GM12892 (cell line): ENCODE results near the gene ZNF385C.
A peak's percentile ranks its signal among the peaks of the same experiment; 100 is the strongest.

ENCODE experiments used
- DNase-seq: peaks from one replicate; pipeline ENCODE4 v3.0.0; 2011; ENCODE audit not compliant: insufficient read length
- FAIRE-seq: peaks from 2 replicates; lab custom pipeline; 2011; peaks lifted over from hg19 to GRCh38; lab: Jason Lieb, UNC
- POLR2A ChIP-seq: IDR thresholded peaks from 2 replicates; pipeline ENCODE4 v1.6.1; 2011; ENCODE audit warnings: low read depth, low read length, control low read depth
- POLR2AphosphoS5 ChIP-seq: IDR thresholded peaks from 2 replicates; pipeline ENCODE4 v1.6.1; 2011; ENCODE audit warnings: low read depth, low read length, control low read depth
- TAF1 ChIP-seq: IDR thresholded peaks from 2 replicates; pipeline ENCODE4 v1.6.1; 2011; ENCODE audit warnings: low read depth, mild to moderate bottlenecking, control low read depth, low read length, borderline replicate concordance

Gene ZNF385C

DNA sequence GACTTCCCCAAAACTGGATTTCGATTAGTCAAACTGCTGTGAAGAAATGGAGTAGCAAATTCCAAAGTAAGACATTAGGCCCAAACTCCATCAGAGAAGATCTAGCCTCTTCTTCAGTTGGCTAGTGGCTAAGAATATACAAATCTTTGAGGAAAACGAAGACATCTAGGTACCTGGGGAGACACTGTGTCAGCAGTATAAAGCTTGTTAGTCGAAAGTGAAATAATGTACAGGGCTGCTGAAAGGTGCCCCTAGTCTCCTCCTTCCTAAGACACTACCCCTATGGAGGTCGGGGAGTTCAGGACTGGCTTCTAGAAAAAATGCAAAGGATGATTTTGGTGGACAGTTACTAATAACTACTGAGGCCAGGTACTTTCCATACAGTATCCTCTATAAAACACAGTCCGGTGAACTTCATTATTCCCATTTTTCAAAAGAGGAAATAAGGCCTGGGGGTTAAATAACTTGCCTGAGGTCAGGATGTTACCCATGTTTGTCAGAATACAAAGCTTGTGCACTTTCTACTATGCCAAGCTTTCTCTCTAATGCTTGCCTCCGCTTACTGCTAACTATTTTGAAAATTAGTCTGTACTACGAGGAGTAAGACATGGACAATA, 96.0 kb downstream of the ZNF385C start:
- DNase-seq (no peak), FAIRE-seq (no peak)
- no peak for TF ChIP-seq POLR2AphosphoS5
- TF ChIP-seq POLR2A: no peak
- TF ChIP-seq TAF1: no peak

DNA sequence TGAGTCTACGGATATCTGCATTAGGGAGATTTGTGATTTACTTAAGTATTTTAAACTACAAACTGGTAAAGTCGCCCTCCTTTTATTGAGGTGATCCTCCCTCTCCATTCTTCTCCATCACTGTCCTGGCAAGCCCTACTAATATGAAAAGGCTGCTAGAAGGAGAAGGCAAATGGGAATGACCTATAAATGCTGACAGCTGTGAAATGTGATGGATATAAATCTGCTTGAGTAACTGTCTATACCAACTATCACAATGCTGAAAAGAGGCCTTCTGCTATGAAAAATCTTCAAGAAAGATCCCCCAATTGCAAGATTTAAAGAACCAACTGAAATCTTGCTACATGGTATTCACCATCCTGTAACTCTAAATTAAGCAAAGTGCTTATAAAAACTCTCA, 96.5 kb downstream of the ZNF385C start:
- TF ChIP-seq TAF1 (no peak), POLR2AphosphoS5 (no peak), POLR2A (no peak)
- DNase-seq (no peak), FAIRE-seq (no peak)

DNA sequence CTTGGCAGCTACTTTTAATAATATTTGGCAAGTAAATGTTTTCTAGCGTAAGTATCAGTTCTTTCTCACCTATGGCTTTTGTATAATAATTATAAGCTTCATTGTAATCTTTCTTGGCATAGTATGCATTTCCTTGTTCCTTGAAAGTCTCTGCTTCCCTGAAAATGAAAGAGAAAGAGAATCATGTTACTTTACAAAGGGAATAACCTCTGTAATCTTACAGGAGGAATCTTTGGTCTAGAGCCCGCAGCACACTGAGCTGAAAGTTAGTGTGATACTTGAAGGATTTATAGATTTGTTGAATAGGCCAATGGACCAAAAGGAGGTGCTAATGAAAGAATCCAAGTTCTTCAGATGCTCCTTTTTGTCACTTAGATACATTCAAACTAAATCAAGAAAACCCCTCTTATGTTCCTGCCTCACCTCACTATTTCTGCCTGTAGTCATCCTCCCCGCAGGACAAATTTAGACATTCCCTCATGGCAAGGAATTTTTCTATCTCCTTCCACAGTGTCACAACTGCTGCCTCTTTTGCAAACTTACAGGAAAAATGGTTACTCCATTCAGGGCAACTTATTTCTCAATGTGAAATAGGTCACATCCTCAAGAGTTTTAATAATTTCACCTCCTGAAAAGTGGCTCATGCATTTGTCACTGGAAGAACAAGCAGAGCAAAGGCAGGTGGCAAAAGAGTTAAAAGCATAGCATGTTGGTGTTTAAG, 97.7 kb downstream of the ZNF385C start:
- DNase-seq (no peak), FAIRE-seq (no peak)
- no peak for TF ChIP-seq POLR2AphosphoS5
- TF ChIP-seq TAF1: no peak
- TF ChIP-seq POLR2A: no peak

DNA sequence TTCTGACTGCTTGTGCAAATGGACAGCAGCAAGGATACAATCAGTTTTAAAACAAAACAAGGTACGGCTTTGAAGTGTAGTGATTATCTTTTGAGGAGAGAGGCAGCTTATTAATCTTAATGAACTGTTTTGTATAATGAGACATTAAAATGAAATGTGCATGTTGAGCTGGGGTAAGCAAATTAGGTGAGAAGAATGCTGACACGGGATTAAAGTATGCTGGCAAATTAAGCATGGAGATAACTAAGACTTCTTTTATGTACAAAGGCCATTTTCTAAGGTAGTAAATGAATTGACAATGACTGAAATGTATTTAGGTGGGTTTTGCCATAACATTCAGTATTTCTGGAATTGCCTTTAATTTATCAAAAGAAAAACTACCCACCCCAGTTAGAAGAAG, 99.8 kb downstream of the ZNF385C start:
- FAIRE-seq (no peak), DNase-seq (no peak)
- TF ChIP-seq POLR2AphosphoS5 (no peak), TAF1 (no peak), POLR2A (no peak)

DNA sequence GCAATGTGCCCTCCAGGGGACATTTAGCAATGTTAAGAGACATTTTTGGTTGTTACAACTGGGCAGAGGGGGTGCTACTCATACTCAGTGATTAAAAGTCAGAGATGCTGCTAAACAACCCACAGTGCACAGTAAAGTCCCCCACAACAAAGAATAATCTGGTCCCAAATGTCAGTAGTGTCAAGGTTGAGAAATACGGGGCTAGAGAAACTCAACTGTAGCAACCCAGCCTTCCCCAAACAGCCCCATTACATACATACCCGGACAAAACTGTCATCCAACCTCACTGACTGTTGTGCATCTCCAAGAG, 101.5 kb downstream of the ZNF385C start:
- DNase-seq (no peak), FAIRE-seq (no peak)
- TF ChIP-seq POLR2AphosphoS5 (0 out of 2 replicates have a peak, but pooled peaks have one; percentile 14), POLR2A (no peak), TAF1 (no peak)

GRCh38 chr17:41992576-41992975, 105.7 kb downstream of the ZNF385C start:
- FAIRE-seq: no peak
- no peak for DNase-seq
- TF ChIP-seq POLR2AphosphoS5 (no peak), TAF1 (no peak), POLR2A (no peak)

DNA sequence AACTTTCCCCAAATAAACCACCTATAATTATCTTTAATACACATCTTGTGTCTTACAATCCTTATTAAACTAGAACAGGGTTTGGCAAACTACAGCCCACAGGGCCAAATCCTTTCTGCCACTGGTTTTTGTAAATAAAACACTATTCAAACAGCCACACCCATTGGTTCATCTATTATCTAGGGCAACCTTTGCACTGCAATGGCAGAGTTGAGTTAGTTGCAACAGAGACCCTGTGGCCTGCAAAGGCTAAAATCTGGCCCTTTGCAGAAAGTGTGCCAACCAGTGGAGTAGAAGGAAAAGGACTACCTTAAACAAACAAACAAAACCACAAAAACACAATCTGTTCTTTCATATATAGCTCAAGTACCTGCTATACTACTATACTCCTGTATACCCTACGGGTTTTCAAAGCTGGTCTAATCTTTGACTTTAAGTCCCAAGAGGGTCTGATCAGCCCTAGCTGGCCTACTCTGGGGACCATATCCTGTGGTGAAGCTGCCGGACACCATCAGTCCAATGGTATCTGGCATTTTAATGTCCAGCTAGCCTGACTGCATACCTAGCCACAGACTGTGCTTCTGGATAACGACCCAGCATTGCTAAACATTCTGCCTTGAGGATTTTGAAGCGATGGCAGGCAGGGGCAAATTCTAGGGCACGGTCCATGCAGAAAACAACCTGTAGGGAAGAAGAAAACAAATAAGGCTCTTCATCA, 108.4 kb downstream of the ZNF385C start:
- DNase-seq (no peak), FAIRE-seq (no peak)
- TF ChIP-seq TAF1 (no peak), POLR2A (no peak), POLR2AphosphoS5 (no peak)

DNA sequence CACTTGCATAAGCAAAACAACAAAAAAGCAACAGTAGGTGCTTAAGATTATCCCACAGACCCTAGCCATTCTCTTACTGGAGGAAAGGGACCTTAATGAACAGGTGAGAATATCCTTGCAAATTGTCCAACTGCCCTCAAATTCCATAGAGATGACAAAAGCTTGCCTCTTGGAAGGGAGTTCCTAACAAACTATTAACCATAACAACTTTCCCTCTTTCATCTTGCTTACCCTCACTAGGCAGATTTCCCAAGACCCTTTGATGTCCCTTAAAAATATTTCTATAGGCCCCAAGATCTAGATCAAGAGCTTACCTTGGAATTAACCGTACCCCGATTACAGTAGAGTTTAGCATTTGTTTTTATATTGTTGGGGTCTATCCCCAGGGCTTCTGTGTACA, 109.9 kb downstream of the ZNF385C start:
- TF ChIP-seq POLR2AphosphoS5 (no peak), TAF1 (no peak), POLR2A (no peak)
- FAIRE-seq (no peak), DNase-seq (no peak)

- DNase-seq (no peak), FAIRE-seq (no peak)
- no peak for TF ChIP-seq POLR2A
- TF ChIP-seq TAF1: no peak
- no peak for TF ChIP-seq POLR2AphosphoS5
Measured at GRCh38 chr17:41987642-41988041, 110.6 kb downstream of the ZNF385C start.

DNA sequence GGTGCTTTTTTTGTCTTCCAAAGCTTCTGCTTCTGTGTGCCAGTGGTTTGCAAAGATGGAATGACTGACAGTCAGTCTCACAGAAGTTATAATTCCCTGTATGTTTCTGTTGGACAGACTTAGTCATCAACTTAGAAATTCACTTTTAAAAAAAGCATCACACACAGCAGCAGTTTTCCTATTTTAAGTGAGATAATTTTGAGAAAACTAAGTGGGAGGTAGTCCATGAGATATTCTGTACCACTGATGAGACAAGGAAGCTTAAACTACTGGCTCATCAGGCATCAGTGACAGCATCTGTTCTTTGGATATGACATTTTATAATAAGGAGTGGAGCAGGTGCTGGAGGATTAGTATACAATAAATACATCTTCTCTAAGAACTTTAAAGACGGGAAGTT, 111.6 kb downstream of the ZNF385C start:
- FAIRE-seq (no peak), DNase-seq (no peak)
- TF ChIP-seq POLR2AphosphoS5 (no peak), POLR2A (no peak), TAF1 (no peak)

DNA sequence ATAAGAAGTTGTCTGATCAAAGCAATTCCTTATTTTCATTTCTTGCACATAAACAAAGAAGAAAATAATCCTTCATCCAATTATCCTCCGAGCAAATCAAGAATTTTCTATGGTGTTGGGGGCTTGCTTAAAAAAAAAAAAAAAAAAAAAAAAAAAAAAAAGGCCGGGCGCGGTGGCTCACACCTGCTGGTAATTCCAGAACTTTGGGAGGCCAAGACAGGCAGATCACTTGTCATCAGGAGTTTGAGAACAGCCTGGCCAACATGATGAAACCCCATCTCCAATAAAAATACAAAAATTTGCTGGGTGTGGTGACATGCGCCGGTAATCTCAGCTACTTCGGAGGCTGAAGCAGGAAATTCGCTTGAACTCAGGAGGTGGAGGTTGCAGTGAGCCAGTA, 112.4 kb downstream of the ZNF385C start:
- FAIRE-seq (no peak), DNase-seq (no peak)
- no peak for TF ChIP-seq POLR2A
- no peak for TF ChIP-seq POLR2AphosphoS5
- TF ChIP-seq TAF1: no peak
